Measurements from ENCODE around the gene LRRC7.

The LRRC7 gene

GRCh38 chr1:69569175-69569541 lies 1.4 kb downstream of the LRRC7 start:
- no peak overlapping the region for H3K27ac ChIP-seq
- TF ChIP-seq CTCF (conservative IDR thresholded peaks at IDR 0.05) (no peak), ZFX (IDR thresholded peaks at IDR 0.05) (no peak)

- H3K27ac ChIP-seq: no peak overlapping the region
- TF ChIP-seq ZFX (IDR thresholded peaks at IDR 0.05) (no peak), CTCF (conservative IDR thresholded peaks at IDR 0.05) (no peak)
Observed at GRCh38 chr1:69569576-69570328, 2.0 kb downstream of the LRRC7 start.

- H3K27ac ChIP-seq: no peak overlapping the region
- TF ChIP-seq ZFX (IDR thresholded peaks at IDR 0.05) (no peak), CTCF (conservative IDR thresholded peaks at IDR 0.05) (no peak)
Observed at GRCh38 chr1:69570356-69570755, 2.6 kb downstream of the LRRC7 start.

GRCh38 chr1:69572921-69573320 lies 5.2 kb downstream of the LRRC7 start:
- no peak overlapping the region for H3K27ac ChIP-seq
- TF ChIP-seq ZFX (IDR thresholded peaks at IDR 0.05): no peak
- TF ChIP-seq CTCF (conservative IDR thresholded peaks at IDR 0.05): no peak

GRCh38 chr1:69573911-69574310 lies 6.2 kb downstream of the LRRC7 start:
- no peak overlapping the region for H3K27ac ChIP-seq
- no peak for TF ChIP-seq CTCF (conservative IDR thresholded peaks at IDR 0.05)
- TF ChIP-seq ZFX (IDR thresholded peaks at IDR 0.05): no peak

- TF ChIP-seq ZFX (IDR thresholded peaks at IDR 0.05) (no peak), CTCF (conservative IDR thresholded peaks at IDR 0.05) (no peak)
- no peak overlapping the region for H3K27ac ChIP-seq
Observed at GRCh38 chr1:69585666-69586065, 17.9 kb downstream of the LRRC7 start.

- H3K27ac ChIP-seq: no peak overlapping the region
- TF ChIP-seq CTCF (conservative IDR thresholded peaks at IDR 0.05) (no peak), ZFX (IDR thresholded peaks at IDR 0.05) (no peak)
Observed at GRCh38 chr1:69587391-69587790, 19.7 kb downstream of the LRRC7 start.

Measured in C4-2B (cell line).